Motor neuron (in vitro differentiated cells): ENCODE results near the gene MERTK. TPM values are rescaled to one million over a fixed set of nuclear protein-coding genes. Genes with fewer than 3 reads are reported as not detected.
"Not testable (repeated sequence)": the region's sequence is repeated elsewhere in the genome, so short reads cannot be mapped to it uniquely, and the experiment has no call there.

Experiments used
- ATAC-seq, 8 experiments: fragments of 200-7000 bp; cut with Tn5 transposase; replicated peaks in 6 of 8; 2 replicates each; pipeline ENCODE4 v1.8.0; 2021; ENCODE audit warnings: mild to moderate bottlenecking in 8 of 8, moderate library complexity in 8 of 8
- H3K27ac ChIP-seq, 2 donors: fragments of 250-450 bp; sonication (Bioruptor Pico); 2 replicates each; pipeline ENCODE4 v1.9.0; 2021; ENCODE audit warnings: antibody characterized with exemption in 2 of 2, mild to moderate bottlenecking in 2 of 2, moderate library complexity in 1 of 2
- H3K4me1 ChIP-seq, 2 donors: fragments of 250-450 bp; sonication (Bioruptor Pico); replicated peaks in 1 of 2; 2 replicates each; pipeline ENCODE4 v1.6.1; 2021; ENCODE audit warnings: antibody characterized with exemption in 2 of 2, mild to moderate bottlenecking in 2 of 2, moderate library complexity in 1 of 2
- H3K4me3 ChIP-seq, 5 donors: fragments of 250-450 bp; sonication (Bioruptor Pico); 2 replicates each; pipeline ENCODE4 v1.9.0; 2021; ENCODE audit warnings: antibody characterized with exemption in 5 of 5, mild to moderate bottlenecking in 5 of 5, moderate library complexity in 4 of 5
- WGBS, 10 experiments: fragments of 450-650 bp; shearing (Covaris generic); methylation state at CpG; one replicate each; pipeline ENCODE4 v1.0.0; 2022; 5-methylcytosine and 5-hydroxymethylcytosine counted together
- in situ Hi-C, 9 experiments: fragments of 400-800 bp; cut with MboI; loops; one replicate each; pipeline ENCODE4 v1.15.0; 2021; ENCODE audit warnings: low sequenced_read_pairs in 9 of 9, low pct_unique_long_range_greater_than_20kb in 2 of 9; ENCODE audit not compliant: unreplicated experiment in 9 of 9
- total RNA-seq, 8 experiments: library from RNA; unstranded; fragments of 300-600 nt; gene quantifications; 2 replicates each; pipeline versions ENCODE4 v1.2.3 to v1.2.4, GENCODE V29; 2022

MERTK gene
- total RNA-seq, 8 experiments from 2014 or later: 1.8 to 20.3 (median 2.9) TPM

- WGBS, 10 experiments: 0 to 84% methylated on average over 1 to 3 of the region's 4 CpGs; no CpG with 5 or more reads in 8 of the 10 experiments
- H3K4me3 ChIP-seq, in situ Hi-C loops, H3K4me1 ChIP-seq, ATAC-seq, H3K27ac ChIP-seq: not testable (repeated sequence)
These were observed 35.5 kb downstream of the MERTK start for GRCh38 chr2:111933900-111934299.

DNA sequence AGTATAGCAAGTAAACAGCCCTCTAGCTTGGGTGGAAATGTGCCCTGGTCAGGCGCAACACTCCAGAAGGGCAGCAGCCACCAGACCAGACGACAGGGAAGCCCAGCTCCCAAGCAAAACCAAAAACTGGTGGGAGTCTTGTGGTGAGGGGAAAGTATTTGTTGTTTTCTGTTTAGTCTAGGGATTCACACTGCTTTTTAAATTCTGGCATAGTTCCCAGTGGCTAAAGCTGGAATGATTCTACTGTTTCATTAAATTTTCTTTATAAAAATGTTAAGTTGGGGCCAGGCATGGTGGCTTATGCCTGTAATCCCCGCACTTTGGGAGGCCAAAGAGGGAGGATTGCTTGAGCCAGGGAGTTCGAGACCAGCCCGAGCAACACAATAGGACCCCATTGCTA, 38.5 kb downstream of the MERTK start:
- WGBS, 10 experiments: 0 to 100% (median 67%) methylated on average over 1 to 5 of the region's 5 CpGs; no CpG with 5 or more reads in 2 of the 10 experiments
- in situ Hi-C loops: no loop called here
- H3K27ac ChIP-seq: no peak overlapping the region
- no peak overlapping the region for H3K4me3 ChIP-seq
- ATAC-seq: no peak
- no peaks in the 10 kb centered on the region for H3K4me1 ChIP-seq

DNA sequence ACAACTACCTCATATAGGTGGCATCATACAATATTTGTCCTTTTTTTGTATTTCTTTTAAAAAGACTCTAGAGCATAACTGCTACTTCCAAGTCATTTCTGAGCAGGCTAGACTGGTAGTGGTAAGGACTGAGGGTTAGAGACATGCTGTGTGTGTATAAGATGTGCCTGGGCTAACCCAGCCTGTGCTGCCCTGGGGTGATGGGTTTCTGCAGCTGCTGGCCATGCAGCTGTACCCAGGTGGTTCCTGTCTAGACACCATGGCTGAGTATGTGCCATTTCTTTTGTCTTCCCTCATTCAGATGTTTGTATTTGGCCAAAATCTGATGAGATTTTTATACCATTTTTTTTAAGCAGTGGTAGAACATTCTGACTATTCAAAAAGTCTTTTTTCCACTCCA, 40.0 kb downstream of the MERTK start:
- Histone ChIP-seq H3K4me1 (no peaks in the 10 kb centered on the region), H3K4me3 (no peak overlapping the region), H3K27ac (no peak overlapping the region)
- in situ Hi-C loops: no loop called here
- ATAC-seq: no peak

- ATAC-seq: no peak
- 63 to 95% (median 78%) methylated on average over 1 to 10 of the region's 10 CpGs for WGBS, 10 experiments
- Histone ChIP-seq H3K27ac (no peak overlapping the region), H3K4me3 (no peak overlapping the region), H3K4me1 (no peaks in the 10 kb centered on the region)
- in situ Hi-C loops: no loop called here
These were observed 42.2 kb downstream of the MERTK start for GRCh38 chr2:111940333-111941196.

- in situ Hi-C loops: no loop called here
- 100% methylated on average over 1 to 2 of the region's 4 CpGs; no CpG with 5 or more reads in 5 of the 10 experiments for whole genome bisulfite sequencing, 10 experiments
- ATAC-seq: peak in 1 of 8 experiments; percentile 36
- Histone ChIP-seq H3K4me3 (no peak overlapping the region), H3K4me1 (no peaks in the 10 kb centered on the region), H3K27ac (no peak overlapping the region)
These were observed 43.1 kb downstream of the MERTK start for GRCh38 chr2:111941531-111941930.

- ATAC-seq: no peak
- Histone ChIP-seq H3K4me3 (no peak overlapping the region), H3K27ac (no peak overlapping the region), H3K4me1 (no peaks in the 10 kb centered on the region)
- in situ Hi-C loops: no loop called here
- 69 to 100% (median 87%) methylated on average over 2 to 5 of the region's 5 CpGs for WGBS, 10 experiments
These were observed 46.3 kb downstream of the MERTK start for GRCh38 chr2:111944531-111945210.

GRCh38 chr2:111945444-111946293, 47.3 kb downstream of the MERTK start:
- WGBS, 10 experiments: 53 to 100% (median 85%) methylated on average over 1 to 2 of the region's 2 CpGs; no CpG with 5 or more reads in 4 of the 10 experiments
- Histone ChIP-seq H3K4me1 (no peaks in the 10 kb centered on the region), H3K4me3 (no peak overlapping the region), H3K27ac (no peak overlapping the region)
- no peak for ATAC-seq
- in situ Hi-C loops: no loop called here

- in situ Hi-C loops: no loop called here
- 24 to 94% (median 85%) methylated on average over 1 to 9 of the region's 9 CpGs; no CpG with 5 or more reads in 1 of the 10 experiments for WGBS, 10 experiments
- Histone ChIP-seq H3K27ac (no peak overlapping the region), H3K4me1 (no peaks in the 10 kb centered on the region), H3K4me3 (no peak overlapping the region)
- peak in 1 of 8 experiments; percentile 54 for ATAC-seq
These were observed 48.1 kb downstream of the MERTK start for GRCh38 chr2:111946294-111947114.

- in situ Hi-C loops: no loop called here
- H3K4me3 ChIP-seq: no peak overlapping the region
- 80 to 100% (median 83%) methylated on average over 1 to 10 of the region's 11 CpGs; no CpG with 5 or more reads in 3 of the 10 experiments for WGBS, 10 experiments
- no peak for ATAC-seq
- no peaks in the 10 kb centered on the region for H3K4me1 ChIP-seq
- H3K27ac ChIP-seq: no peak overlapping the region
These were observed 48.8 kb downstream of the MERTK start for GRCh38 chr2:111947219-111947618.

DNA sequence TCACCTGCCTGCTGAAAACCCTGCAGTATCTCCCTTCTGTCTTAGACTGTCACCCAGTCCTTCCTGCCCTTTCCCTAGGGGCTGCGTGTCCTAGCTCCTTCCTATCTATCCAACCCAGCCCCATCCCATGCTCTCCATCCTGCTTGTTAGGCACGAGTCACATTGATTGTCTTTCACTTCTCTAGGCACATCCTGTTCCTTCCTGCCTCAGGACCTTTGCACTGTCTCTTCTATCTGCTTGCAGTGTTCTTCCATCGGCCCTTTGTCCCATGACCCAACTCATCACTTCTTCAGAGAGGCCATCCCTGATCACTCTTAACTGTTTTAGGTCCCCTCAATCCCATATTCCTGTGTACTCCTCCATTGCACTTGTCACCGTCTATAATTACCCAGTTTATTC, 50.4 kb downstream of the MERTK start:
- in situ Hi-C loops: no loop called here
- 26 to 100% (median 100%) methylated on average over 1 to 4 of the region's 4 CpGs; no CpG with 5 or more reads in 3 of the 10 experiments for WGBS, 10 experiments
- H3K27ac ChIP-seq: no peak overlapping the region
- no peak overlapping the region for H3K4me3 ChIP-seq
- ATAC-seq: no peak
- no peaks in the 10 kb centered on the region for H3K4me1 ChIP-seq

- Histone ChIP-seq H3K4me3 (no peak overlapping the region), H3K27ac (no peak overlapping the region), H3K4me1 (peaks cover 7 to 10% of the 10 kb centered on the region in 2 donors)
- 0 to 100% (median 86%) methylated on average over 1 of the region's 1 CpG; no CpG with 5 or more reads in 3 of the 10 experiments for WGBS, 10 experiments
- no peak for ATAC-seq
- in situ Hi-C loops: no loop called here
These were observed 51.8 kb downstream of the MERTK start for GRCh38 chr2:111950236-111950635.

GRCh38 chr2:111951486-111951885, 53.1 kb downstream of the MERTK start:
- Histone ChIP-seq H3K4me3 (no peak overlapping the region), H3K4me1 (peaks cover 7 to 11% of the 10 kb centered on the region in 2 donors), H3K27ac (no peak overlapping the region)
- no peak for ATAC-seq
- in situ Hi-C loops: no loop called here
- 44 to 100% (median 81%) methylated on average over 1 to 2 of the region's 2 CpGs; no CpG with 5 or more reads in 2 of the 10 experiments for WGBS, 10 experiments
